A673 (cell line): ENCODE data around the gene STX4.

Experiments used
- EZH2 ChIP-seq: fragments of 200-600 bp; sonication (generic); IDR thresholded peaks from 2 replicates; pipeline ENCODE4 v1.6.1; 2017; ENCODE audit warnings: borderline replicate concordance, low read depth, mild to moderate bottlenecking, mixed read lengths, antibody characterized with exemption, low read length; ENCODE audit not compliant: poor library complexity, severe bottlenecking
- TF ChIP-seq, protein P1 (sequence below): fragments of 300-800, 200-600 bp; sonication (generic); conservative IDR thresholded peaks from 2 replicates; pipeline ENCODE4 v1.5.1; 2017; ENCODE audit warnings: low read depth, mild to moderate bottlenecking, antibody characterized with exemption, low read length, moderate library complexity, mixed read lengths

DNA sequence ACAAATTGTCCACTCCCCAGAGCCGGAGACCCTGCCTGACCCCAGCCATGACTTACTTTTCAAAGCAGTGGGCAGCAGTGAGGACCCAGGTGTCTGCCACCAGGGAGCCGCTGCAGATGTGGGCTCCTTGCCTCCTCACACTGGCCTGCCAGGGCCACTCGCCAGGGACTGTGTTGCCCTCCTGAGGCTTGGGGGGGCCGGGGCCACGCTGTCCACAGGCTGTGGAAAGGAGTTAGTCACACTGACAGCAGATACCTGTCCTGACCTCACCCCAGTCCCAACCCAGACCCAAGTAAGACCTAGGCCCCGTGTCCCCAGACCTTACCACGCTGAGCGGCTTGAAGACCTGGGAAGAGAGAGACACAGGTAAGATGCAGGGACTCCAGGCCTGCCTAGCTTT is 54.1 kb downstream of the STX4 start:
- no peak for TF ChIP-seq EZH2
- TF ChIP-seq, protein P1, sequence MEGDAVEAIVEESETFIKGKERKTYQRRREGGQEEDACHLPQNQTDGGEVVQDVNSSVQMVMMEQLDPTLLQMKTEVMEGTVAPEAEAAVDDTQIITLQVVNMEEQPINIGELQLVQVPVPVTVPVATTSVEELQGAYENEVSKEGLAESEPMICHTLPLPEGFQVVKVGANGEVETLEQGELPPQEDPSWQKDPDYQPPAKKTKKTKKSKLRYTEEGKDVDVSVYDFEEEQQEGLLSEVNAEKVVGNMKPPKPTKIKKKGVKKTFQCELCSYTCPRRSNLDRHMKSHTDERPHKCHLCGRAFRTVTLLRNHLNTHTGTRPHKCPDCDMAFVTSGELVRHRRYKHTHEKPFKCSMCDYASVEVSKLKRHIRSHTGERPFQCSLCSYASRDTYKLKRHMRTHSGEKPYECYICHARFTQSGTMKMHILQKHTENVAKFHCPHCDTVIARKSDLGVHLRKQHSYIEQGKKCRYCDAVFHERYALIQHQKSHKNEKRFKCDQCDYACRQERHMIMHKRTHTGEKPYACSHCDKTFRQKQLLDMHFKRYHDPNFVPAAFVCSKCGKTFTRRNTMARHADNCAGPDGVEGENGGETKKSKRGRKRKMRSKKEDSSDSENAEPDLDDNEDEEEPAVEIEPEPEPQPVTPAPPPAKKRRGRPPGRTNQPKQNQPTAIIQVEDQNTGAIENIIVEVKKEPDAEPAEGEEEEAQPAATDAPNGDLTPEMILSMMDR: no peak
